OCI-LY1 (cell line): Measurements from ENCODE around the gene STAM2.

Source experiments
- CTCF ChIP-seq: fragments of 200-600 bp; sonication (generic), shearing (Covaris generic); IDR thresholded peaks from 2 replicates; pipeline ENCODE4 v1.5.1; 2017; ENCODE audit warnings: mild to moderate bottlenecking, antibody characterized with exemption, low read length, moderate library complexity, mixed read lengths
- EZH2 ChIP-seq: fragments of 200-600 bp; sonication (generic), shearing (Covaris generic); IDR thresholded peaks from 2 replicates; pipeline ENCODE4 v1.8.0; 2017; ENCODE audit warnings: borderline replicate concordance, mixed run types, mild to moderate bottlenecking, antibody characterized with exemption, low read length, moderate library complexity, mixed read lengths

DNA sequence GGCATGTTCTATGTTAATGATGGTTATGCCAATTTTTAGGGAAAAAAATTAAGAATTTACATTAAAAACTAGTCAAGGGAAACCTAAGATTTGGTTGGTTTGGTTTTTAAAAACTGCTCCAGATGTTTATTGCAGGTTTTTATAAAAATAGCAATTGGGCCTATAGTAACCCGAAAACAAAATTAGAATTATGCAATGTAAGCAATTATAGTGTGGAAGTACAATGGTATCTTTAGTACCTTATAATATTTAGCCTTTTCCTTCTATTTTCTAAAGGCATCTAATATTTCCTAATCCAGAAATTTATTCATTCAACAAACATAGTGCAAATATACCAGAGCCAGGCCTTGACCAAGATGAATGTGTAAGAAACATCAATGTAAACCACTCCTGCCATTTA, 104.0 kb downstream of the STAM2 start:
- TF ChIP-seq CTCF (no peak), EZH2 (no peak)
